HG02840 (cell line): ENCODE results near the gene ALDOB.

Experiments used
- ATAC-seq: cut with Tn5 transposase; IDR thresholded peaks from one replicate; pipeline ENCODE4 v1.9.1; 2021; ENCODE audit warnings: mild to moderate bottlenecking, moderate library complexity, moderate number of reproducible peaks; ENCODE audit not compliant: unreplicated experiment, low FRiP score

The ALDOB gene

DNA sequence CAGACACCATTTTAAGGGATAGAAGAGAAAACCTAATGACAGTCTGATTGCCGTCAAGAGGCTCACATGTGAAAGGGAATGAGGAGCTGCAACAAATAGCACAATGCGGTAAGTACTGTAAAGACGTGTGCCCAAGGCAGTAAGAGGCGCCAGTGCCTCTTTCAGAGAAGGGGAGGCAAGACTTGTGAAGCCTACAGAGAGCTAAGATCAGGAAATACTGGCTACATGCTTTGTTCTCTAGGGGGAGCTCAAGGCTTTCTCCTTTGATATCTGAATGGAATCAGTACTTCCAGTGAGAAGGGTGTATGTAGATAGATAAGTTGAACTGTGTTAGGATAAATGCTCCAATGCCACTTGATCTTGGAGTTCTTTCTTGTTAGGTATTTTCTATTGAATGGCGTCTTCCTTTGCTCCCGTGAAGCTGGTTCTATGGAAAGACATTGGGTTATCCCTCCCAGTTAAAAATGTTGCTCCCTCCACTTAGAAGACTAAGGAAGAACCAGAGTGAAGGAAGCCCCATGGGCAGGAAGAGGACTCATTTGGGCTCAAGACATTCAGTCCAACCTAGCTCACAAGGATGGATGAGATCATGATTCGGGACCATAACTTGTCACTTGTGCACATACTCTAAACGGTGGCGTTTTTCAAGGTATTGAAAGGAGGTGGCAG is 23.5 kb upstream of the ALDOB start:
- ATAC-seq, result peak; percentile 86

DNA sequence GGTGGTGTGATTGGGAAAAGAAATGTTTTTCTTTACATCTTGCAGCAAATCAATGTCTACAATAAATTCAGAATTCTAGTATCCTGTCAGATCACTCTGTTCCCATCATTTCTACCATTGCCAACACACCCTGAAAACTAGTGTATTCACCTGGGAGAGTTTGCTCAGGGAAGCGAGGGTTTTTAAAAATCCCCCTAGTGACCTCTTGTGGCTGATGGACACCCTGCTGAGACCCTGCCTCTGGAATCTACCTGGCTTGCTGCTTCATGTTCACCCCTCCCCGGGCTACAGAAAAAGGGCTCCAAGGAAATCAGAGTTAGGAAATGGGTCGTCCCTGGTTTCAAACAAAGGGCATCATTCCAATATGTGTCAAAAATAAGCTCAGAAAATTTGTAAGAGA is 21.4 kb upstream of the ALDOB start:
- ATAC-seq, result no peak

DNA sequence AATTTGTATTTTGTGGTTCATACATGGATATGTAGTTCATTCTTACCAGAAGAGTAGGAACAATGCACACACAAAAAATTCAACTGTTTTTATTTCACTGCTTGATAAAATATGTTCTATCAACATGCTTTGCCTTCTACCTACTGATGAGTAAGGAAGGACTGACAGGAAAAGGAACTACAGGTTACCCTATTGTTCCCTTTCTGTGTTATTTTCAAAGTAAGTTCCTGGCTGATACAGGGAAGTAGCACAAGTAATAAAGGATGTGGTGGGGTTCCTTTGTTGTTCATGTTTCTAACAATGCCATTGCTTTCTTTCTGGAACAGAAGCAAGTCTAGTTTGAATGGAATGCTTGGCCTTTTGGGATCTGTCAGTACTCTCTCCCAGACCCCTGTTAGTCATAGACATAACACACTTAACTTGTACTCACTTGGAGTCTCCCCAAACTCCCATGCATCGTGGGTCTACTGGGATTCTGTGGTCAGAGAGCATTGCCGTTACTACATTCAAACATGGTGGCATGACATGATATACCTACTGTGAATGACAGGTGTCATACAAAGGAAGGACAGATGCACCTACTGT is 20.2 kb upstream of the ALDOB start:
- ATAC-seq, result no peak

DNA sequence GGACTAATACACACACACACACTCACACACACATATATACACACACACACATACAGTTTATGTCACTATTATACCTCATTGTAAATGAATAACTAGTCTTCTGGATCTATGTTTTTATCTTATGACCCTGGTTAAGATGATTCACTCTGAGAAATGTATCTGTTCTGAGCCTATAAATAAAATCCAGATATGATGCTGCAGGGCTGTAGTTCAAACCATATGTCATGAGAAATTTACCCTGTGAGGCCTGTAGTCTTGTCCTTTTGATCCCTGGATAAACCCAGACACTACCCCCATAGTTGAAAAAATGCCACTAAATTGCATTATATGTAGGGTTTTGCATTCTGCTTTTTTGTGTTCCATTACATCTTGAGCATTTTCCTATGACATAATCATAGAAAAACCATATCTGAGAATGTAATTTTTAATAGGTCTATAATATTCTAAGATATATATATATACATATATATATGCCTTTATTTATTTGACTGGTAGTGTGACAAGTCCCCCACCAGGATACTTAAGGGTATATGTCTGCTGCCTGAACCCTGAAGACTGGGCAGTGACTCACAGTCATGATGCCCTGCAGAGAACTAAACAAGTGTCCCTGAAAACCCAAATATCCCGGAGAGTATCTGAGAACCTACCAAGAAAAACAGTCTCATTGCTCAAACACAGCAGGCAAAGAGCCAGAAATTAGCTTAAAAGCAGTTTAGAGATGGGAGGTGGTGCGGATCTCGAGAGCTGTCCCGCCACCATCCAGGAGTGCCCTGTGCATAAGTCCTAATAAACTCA is 18.4 kb upstream of the ALDOB start:
- ATAC-seq, result no peak

DNA sequence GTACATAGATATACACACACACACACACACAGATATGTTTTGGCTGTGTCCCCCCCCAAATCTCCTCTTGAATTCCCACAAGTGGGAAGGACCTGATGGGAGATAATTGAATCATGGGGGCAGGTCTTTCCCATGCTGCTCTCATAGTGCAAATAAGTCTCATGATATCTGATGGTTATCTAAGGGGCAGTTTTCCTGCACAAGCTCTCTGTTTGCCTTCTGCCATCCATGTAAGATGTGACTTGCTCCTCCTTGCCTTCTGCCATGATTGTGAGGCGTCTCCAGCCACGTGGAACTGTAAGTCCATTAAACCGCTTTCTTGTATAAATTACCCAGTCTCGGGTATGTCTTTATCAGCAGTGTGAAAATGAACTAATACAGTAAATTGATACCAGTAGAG is 15.9 kb upstream of the ALDOB start:
- ATAC-seq, result no peak

DNA sequence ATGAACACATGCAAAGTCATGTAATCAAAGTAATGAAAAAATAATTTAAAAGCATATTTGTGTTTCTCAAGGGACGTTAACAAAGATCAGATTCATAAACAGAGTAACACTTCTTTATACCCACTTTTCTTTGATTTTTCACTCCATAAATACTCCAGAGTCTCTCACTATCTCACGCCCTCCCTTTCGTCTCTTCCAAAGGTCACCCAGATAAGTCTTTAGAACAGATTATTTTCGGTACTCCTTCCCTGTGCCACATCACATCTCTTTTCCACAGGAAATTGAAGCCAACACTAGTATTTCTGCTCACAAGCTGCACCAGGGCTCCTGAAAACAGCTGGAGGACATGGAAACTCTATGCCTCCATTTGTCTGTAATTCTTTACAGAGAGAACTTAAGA is 15.4 kb upstream of the ALDOB start:
- ATAC-seq, result no peak

DNA sequence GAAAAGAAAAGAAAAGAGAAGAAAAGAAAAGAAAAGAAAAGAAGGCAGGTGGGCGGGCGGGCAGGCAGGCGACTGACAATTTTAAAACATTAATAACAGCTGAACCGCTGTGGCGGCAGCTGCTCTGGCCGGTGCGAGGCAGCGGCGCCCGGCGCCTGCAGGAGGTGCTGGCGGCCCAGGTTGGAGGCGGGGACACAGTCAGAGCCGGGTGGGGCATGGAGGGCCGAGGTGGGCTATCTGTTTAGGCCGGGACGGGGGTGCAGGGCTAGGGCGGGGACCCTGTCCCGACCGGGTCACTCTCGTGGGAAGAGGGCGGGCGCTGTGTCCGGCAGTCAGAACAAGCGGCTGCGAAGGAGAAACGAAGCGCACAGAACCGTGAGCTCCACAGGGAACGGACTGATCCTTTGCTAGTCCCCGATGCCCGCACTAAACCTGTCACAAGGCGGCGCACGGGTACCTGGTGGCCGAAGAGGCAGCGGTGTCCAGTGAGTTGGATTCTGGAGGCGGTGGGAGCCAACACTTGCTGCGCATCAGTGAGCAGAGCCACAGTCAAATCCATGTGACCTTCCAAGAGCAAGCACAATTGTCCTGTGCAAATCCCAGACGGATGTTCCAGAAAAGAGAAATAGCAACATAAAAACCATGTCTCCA is 13.6 kb upstream of the ALDOB start:
- peak; percentile 96 for ATAC-seq

DNA sequence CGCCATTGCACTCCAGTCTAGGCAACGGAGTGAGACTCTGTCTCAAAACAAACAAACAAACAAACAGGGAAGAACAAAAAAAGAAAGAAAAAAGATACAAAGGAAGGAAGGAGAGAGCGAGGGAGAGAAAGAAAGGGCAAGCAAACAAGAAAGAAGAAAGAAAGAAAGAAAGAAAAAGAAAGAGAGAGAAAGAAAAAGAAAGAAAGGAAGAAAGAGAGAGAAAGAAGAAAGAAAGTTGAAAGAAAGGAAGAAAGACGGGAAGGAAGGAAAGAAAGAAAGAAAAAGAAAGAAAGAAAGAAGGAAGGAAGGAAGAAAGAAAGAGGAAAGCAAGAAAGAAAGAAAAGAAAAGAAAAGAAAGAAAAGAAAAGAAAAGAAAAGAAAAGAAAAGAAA is 13.1 kb upstream of the ALDOB start:
- ATAC-seq, result no peak

DNA sequence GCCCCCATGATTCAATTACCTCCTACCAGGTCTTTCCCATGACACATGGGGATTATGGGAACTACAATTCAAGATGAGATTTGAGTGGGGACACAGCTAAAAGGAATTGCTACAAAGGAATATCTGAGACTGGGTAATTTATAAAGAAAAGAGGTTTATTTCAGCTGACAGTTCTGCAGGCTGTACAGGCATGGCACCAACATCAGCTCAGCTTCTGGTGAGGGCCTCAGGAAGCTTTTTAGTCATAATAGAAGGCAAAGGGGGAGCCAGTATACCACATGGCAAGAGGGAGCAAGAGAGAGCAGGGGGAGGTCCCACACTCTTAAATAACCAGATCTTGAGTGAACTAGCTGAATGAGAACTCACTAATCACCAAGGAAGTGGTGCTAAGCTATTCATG is 11.2 kb upstream of the ALDOB start:
- ATAC-seq, result no peak

DNA sequence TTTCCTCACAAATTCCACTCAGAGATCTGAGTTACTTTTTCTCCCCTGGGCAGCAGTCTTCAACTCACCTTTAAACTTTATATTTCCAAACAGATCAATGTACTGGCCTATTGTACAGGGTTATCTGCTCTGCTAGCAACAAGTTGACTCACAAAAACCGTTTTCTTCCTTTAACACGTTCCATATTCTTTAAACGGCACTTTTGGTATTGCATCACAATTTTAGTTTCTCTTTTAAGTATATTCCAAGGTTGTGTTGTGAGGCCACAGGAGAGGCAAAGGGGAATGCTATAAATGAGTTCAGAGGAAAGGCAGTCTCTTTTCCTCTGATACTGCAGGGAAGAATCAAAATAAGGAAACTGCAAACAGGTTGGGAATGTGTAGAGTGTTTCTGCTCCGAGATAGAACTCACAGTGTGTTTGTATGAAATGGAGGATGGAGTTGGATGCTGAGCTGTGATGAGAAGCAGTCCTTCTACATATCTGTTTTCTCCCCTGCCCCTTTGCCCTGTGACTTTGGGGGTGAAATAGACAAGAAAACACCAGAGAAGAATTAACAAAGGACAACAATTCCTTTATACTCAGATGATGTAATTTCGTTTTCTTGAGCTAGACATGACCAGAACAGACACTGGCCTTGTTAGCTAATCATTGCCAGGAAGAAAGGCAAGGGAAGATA is 9.9 kb upstream of the ALDOB start:
- no peak for ATAC-seq

DNA sequence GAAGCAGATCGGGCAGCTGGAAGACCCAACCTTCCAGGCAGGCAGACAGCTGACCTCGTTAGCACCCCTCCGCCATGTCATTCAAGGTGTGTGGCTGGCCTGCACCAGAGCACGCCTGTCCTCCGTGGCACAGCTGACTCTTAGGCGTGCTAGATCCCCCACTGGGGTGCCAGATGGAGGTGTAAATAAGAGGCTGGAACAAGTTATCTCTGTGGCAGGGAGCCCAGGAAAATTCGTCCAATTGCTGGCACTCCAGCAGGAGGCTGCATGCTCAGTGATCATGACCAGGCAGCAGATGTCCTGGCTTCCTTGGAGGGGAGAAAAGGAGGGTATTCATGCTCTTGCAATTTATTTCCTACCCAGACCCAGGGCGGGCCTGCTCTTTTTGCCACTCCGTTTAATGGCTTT is 7.8 kb upstream of the ALDOB start:
- ATAC-seq, result no peak

DNA sequence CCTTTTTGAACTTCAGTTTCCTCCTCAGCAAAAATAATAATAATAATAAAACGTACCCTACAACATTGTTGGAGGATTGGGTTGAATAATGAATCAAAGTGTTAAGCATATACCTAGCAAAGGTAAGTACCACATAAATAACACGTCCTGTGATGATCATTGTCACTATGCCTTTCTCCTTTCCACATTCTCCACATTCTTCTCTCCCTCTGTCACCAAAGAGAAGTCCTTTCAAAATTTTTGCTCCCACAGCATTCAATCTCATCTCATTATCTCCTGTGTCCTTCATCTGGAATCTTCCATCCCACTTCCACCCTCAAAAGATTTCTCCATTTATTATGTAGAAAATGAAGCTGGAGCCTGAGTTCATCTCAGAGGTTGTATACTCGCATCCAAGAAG is 7.2 kb upstream of the ALDOB start:
- no peak for ATAC-seq

DNA sequence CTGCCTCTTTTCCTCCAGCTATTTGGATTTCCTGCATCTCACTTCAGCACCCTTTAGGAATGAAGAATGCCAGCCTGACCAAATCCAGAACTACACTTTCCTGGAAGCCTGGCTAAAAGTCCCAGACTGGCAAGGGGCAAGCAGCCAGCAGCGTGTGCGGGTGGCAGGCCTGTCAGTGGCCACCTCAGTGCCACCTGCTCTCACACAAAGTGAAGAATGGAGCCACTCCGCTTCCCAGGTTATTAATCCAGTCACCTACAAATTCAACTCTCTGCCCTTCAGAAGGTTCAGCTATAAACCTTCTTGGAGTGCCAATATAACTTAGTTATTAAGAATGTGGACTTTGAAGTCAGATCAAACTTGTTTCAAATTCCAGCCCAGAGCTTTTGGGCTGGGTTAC is 6.7 kb upstream of the ALDOB start:
- ATAC-seq, result no peak

DNA sequence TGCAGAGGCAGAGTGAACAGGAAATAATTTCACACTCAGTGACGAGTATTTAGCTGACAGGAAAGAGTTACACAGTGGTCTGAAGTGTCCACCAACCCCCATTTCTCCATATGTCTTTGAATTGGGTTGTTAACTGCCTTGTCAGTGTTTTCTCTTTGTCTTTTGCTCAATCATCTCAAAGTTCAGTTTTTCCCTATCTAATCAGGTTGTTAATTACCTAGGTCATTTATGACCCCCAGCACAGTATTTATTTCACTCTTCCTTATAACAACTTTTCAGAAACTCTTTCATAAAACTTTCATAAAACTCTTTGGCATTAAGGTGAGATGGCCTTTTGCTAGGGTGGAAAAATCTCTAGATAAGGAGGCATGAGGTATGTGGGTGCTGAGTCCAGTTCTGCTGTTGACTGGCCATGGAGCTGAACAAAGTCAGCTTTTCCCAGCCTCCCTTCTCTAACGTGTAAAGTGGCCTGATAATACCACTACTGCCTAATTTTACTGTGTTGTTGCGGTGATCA is 5.2 kb upstream of the ALDOB start:
- no peak for ATAC-seq

DNA sequence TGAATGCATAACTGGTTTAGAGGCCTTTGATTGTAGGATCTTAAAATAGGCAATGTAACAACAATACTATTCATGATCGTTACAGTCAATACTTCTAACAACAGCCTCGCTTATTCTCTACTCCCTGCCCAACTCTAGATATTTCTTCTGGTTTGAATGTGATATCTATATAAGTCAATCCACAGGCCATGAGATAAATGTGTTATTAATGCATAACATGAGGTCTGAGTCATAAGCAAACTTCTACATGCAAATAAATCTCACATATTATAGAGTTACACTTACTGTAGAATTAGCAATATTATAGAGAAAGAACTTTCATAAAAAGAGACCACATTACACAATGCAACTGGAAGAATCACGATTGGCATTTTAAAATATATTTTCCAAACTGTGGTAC is 2.9 kb upstream of the ALDOB start:
- ATAC-seq, result no peak

DNA sequence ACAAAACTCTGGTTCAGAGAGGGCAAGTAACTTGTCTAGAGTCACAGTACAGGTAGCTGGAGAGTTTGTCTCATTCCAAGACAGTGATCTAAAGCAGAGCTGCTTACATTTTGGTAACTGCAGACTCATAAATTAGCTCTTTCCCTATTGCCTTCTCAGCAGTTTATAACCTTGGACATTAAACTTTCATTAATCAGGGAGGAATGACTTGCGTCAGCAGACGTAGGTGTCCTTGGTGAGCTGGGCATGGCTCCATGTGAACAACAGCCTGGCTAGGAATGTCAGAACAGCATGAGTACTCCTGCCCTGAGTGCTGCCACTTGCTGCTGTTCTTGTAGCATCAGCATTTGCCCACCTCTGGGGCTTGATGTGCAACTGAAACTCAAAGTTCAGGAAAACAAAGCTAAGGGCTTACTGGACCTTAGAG is 2.2 kb upstream of the ALDOB start:
- no peak for ATAC-seq

DNA sequence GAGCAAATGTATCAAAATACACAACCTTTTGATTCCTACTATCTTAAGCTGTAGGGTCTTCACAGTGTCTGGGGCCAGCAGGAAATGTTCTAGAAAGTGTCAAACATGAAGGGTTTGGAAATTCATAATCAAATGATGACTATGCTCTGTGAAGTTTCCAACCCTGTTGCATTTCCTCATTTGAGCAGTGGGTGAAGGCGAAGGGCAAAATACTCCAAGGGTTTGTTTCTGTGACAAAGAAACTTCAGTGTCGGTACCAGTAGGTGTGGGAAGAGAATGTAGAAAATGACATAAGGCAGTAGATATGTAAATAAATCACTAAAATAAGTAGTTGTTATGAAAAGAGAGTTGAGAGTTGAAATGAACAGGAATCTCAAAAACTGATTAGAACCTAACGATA is 576 bp downstream of the ALDOB start:
- ATAC-seq, result no peak

DNA sequence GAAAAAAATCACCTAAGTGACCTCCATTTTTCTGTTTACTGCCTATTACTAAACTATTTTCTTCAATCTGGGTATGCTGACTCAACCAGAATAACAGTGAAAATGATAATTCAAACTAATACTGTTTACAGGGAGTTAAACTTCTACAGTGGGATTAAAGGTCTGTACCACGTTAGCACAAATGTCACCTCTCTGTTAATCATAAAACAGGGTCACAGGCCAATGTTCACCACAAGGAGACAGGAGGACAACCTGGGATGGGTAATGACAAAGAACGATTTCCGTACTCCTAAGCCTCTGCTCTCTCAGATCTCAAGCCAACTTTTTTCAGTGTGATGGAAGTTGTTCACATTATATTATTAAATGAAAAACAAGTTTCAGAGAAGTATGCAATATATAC is 2.3 kb downstream of the ALDOB start:
- ATAC-seq, result no peak

DNA sequence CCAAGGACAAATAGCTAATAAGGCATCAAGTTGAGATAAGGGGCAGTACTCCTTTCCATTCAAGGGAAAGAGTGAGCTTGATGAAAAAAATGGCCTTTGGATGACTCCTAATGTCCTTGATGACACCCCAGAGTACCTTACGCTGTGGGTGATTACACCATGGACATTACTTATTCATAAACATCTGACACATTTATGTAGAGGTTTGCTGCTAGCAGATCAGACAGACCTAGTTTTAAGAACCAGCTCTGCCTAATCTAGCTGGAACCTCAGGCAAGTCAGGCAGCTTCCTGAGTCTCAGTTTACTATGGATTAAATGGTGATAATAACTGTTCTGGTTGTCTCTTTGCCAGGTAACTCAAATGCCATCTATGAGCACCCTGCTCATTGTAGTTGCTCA is 2.8 kb downstream of the ALDOB start:
- ATAC-seq, result no peak

DNA sequence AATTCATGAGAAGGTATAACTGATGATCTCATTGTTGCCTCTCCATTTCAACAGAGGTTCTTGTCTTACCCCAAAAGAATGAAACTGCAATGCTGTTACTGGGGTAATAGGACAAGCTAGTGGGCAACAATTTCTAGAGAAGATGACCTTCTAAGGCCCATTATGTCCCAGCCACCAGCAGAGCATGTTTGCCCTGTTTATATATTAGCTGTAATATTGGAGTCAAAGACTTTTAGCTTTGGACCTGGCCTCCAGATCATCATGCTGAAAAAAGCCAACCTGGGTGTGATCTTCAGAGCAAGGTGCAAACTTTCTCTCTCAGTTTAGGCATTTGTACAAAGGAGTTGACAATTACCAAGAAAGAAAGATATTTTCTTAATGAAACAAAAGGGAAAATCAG is 3.4 kb downstream of the ALDOB start:
- no peak for ATAC-seq

DNA sequence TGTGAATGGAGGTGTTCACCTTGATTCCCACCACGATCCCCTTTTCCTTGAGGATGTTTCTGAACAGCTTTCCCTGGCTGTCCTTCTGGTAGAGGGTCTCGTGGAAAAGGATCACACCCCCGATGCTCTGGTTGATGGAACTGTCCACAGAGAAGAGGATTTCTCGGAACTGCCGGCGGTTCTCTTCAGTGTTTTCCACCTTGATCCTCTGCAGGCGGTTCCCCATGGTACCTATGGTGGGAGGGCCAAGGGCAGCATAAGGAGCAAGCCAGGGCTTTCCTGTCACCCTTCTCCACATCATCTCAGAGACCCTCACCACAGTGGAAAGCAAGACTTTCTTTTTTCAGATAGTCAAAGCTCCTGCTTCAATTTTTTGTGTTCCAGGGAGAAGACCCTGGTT is 5.8 kb downstream of the ALDOB start:
- no peak for ATAC-seq
